H7 (cell line): ENCODE data around the gene COL18A1. TPM values are rescaled to one million over a fixed set of nuclear protein-coding genes. Genes with fewer than 3 reads are reported as not detected.

Source experiments
- DNase-seq: peaks from one replicate; pipeline ENCODE4 v3.0.0; 2012
- H3K27me3 ChIP-seq: 2 replicates; pipeline ENCODE4 v1.6.0; 2011; ENCODE audit warnings: mild to moderate bottlenecking, low read length; ENCODE audit not compliant: control insufficient read depth, insufficient read depth
- H3K36me3 ChIP-seq: replicated peaks from 2 replicates; pipeline ENCODE4 v1.5.1; 2011; ENCODE audit warnings: low read length; ENCODE audit not compliant: control insufficient read depth, insufficient read depth
- H3K4me3 ChIP-seq: 2 replicates; pipeline ENCODE4 v1.5.1; 2011; ENCODE audit warnings: low read depth, mild to moderate bottlenecking, control low read depth, low read length, moderate library complexity; ENCODE audit not compliant: insufficient read depth
- total RNA-seq: library from RNA; depleted of rRNA; stranded (reverse); fragments of >200 nt; shearing (Covaris generic); gene quantifications from 2 replicates; pipeline ENCODE4 v1.2.3, GENCODE V29; 2014

The COL18A1 gene
- total RNA-seq, 1 experiment from 2014 or later = 328 TPM

DNA sequence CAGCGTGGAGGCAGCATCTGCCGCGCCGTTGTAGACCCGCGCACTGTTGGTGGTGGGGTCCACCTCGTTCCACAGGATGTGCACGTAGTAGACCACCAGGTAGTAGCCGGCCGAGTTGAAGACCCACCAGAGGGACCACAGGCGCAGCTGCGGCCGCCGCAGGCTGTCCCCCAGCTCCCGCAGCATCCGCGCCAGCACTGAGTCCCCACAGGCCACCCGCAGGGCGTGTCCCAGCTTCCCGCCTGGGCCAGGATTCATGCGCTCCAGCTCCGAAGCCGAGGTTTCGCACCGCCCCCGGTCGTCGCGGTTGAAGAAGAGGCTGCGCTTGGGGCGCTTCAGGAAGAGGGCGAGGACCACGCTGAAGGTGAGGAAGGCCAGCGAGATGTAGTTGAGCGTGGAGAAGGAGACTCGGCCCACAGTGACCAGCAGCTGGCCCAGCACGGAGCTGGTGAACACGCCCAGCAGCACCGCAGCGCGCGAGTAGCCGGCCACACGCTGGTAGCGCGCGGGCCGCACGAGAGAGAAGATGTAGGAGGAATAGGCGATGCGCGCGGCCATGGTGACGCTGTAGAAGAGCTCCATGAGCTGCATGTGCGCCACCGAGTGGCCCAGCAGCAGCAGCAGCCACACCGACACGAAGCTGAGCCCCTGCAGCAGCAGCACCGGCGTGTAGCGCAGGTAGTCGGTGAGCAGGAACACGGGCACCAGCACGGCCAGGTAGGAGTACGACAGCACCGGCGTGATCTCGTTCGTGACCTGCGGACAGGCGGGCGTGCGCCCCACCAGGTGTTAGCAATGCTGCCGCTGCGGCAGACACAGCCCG is 126.6 kb downstream of the COL18A1 start:
- Histone ChIP-seq H3K36me3 (peaks cover 10% of the 10 kb centered on the region), H3K4me3 (no peak overlapping the region), H3K27me3 (no peaks in the 10 kb centered on the region)
- no peak for DNase-seq

DNA sequence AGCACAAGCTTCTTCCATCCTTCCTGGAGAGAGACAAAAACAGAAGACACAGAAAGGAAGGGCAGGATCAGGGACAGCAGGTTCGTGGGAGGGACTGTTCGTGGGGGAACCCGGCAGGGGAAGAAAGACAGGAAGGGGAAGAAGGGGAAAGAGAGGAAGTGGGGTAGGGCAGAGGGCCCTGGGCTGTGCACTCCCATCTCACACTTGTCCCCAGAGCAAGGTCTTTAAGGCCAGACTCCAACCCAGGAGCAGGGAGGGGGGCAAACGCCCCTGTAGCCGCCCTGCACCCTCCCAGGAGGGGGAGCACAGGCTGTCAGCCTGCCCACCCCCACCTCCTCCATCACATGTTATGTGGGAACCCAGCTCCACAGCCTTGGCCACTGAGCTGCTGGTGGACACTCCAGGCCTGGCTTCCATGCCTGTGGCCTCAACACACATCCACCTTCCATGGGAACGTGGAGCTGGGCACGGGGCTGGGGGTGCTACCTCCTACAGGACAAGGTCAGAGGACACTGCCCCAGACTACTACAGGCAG is 127.9 kb downstream of the COL18A1 start:
- DNase-seq = no peak
- H3K36me3 ChIP-seq = peaks cover 11% of the 10 kb centered on the region
- H3K27me3 ChIP-seq = no peaks in the 10 kb centered on the region
- H3K4me3 ChIP-seq = no peak overlapping the region

DNA sequence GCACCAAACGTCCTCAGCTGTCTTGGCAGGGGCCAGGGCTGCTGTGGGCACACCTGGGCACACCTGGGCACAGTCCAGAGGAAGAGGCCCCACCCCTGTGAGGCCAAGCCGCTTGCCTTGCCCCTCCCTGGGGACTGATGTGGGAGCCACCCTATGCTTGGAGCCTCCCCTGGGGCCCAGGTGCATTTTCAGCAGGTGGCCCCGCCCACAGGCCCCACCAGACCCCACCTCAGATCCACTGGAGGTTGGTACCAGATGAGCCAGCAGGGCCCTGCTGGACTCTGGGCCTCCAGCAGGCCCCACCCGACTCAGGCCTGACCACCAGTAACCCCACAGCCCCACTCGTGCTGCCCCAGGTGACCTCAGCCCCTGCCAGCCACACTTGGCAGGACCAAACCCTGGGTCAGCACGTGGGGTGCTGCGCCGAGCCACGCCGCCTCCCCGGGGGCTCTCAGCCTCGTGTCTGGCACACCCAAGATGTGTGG is 128.4 kb downstream of the COL18A1 start:
- H3K27me3 ChIP-seq = no peaks in the 10 kb centered on the region
- DNase-seq = no peak
- H3K4me3 ChIP-seq = no peak overlapping the region
- peaks cover 11% of the 10 kb centered on the region for H3K36me3 ChIP-seq

GRCh38 chr21:45533846-45534635 is 129.1 kb downstream of the COL18A1 start:
- H3K27me3 ChIP-seq = no peaks in the 10 kb centered on the region
- H3K4me3 ChIP-seq = no peak overlapping the region
- no peak for DNase-seq
- peaks cover 11% of the 10 kb centered on the region for H3K36me3 ChIP-seq

- Histone ChIP-seq H3K4me3 (no peak overlapping the region), H3K36me3 (peaks cover 5% of the 10 kb centered on the region), H3K27me3 (no peaks in the 10 kb centered on the region)
- no peak for DNase-seq
Measured at GRCh38 chr21:45534636-45535331, 129.8 kb downstream of the COL18A1 start.

- H3K4me3 ChIP-seq = no peak overlapping the region
- H3K27me3 ChIP-seq = no peaks in the 10 kb centered on the region
- no peak for DNase-seq
- H3K36me3 ChIP-seq = peaks cover 1% of the 10 kb centered on the region; the same call in 1 of the 2 replicates
Measured at GRCh38 chr21:45535341-45536081, 130.5 kb downstream of the COL18A1 start.

DNA sequence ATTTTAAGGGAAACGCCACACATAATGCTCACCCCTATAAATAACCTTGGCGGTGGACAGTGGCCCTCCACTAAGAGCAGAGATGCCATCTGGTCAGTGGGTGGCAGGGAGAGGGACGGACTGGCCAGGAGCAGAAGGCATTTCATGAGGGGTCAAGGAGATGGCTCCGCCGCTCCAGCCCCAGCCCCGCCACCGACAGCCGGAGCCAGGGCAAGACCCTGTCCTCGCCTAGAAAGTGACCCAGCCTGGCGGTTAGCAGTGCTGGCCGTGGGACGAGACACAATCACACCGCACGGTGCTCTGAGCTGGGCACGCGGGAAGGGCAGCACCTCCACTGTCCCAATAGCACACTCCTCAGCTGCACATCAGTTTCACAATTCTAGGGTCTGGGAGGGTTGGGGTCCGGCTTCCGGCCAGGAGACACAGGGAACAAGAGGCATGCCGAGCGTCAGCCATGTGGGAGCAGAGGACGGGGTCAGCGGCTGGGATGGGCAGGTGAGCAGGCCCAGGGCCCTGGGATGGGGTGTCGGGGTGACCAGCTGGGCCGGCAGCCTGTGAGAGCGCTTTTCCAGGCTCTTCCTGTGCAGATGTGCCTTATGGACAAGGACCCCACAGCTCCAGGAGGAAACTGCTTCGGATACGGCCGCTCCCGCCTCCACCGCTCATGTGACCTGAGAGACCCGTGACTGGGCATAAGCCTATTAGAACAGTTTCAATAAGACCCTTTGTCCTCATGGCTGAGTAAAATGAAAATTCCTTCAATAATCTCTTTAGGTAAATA is 131.5 kb downstream of the COL18A1 start:
- H3K27me3 ChIP-seq = no peaks in the 10 kb centered on the region
- no peak for DNase-seq

DNA sequence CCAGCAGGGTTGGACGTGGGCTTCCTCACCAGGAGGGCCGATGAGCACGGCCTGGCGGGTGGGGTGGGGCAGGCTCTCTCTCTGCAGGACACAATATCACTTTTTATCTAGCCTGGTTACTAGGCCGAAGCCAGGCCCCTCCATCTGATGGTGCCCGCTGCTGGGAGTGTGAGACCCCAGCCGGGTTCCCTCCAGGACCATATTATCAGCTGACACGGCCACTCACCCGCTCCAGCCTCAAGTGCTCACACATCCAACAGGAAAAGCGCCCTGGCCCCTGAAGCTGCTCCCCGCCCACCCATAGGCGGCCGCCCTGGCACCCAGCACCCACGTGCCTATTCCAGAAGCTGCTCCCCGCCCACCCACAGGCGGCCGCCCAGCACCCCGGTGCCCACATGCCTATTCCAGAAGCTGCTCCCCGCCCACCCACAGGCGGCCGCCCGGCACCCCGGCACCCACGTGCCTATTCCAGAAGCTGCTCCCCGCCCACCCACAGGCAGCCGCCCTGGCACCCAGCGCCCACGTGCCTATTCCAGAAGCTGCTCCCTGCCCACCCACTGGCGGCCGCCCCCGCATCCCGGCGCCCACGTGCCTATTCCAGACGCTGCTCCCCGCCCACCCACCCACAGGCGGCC is 132.3 kb downstream of the COL18A1 start:
- no peak for DNase-seq
- H3K36me3 ChIP-seq = peaks cover 1% of the 10 kb centered on the region; the same call in 1 of the 2 replicates

More for the DNA sequence above, 131.5 kb downstream of the COL18A1 start:
- Histone ChIP-seq H3K36me3 (peaks cover 1% of the 10 kb centered on the region; the same call in 1 of the 2 replicates), H3K4me3 (no peak overlapping the region)

GRCh38 chr21:45537746-45538291 is 132.9 kb downstream of the COL18A1 start:
- no peak for DNase-seq
- H3K4me3 ChIP-seq = no peak overlapping the region
- peaks cover 1% of the 10 kb centered on the region; the same call in 1 of the 2 replicates for H3K36me3 ChIP-seq
- no peaks in the 10 kb centered on the region for H3K27me3 ChIP-seq

More for the DNA sequence above, 132.3 kb downstream of the COL18A1 start:
- Histone ChIP-seq H3K4me3 (no peak overlapping the region), H3K27me3 (no peaks in the 10 kb centered on the region)

GRCh38 chr21:45538381-45539045 is 133.5 kb downstream of the COL18A1 start:
- peaks cover 1% of the 10 kb centered on the region; the same call in 1 of the 2 replicates for H3K36me3 ChIP-seq
- no peak overlapping the region for H3K4me3 ChIP-seq
- DNase-seq = no peak
- no peaks in the 10 kb centered on the region for H3K27me3 ChIP-seq

DNA sequence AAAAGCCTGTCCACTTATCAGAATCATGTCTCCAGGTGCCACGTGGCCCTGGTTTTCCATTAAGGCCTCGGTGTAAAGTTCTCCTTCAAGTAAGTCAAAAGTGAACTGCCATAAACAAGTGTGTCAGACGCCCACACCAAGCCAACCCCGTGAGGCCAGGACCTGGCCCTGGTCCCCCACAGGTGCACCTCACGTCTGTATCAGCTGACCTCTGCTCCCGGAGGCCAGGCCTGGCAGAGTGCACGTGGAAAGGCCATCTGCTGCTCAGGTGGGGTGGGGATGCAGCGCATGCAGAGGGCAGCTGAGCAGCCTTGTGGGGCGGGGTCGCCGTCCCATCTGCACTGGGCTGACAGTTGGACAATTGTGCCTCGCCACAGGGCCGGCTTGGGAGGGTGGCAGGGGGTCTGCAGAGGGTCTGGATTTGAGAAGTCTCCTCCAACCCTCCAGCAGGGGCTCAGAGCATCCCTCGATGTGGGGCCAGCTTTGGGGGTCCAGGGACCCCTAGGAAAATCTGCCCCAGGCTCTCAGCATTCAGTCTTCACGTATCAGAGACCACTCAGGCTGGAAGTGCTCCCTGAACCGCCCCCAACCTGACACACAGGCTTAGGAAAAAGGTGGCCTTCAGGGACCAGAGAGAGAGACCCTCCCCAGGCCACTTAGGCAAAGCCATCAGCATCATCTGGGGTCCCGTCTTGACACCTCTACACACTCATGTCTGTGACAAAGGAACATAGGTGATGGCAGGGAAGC is 134.3 kb downstream of the COL18A1 start:
- H3K4me3 ChIP-seq = no peak overlapping the region
- H3K36me3 ChIP-seq = peaks cover 1% of the 10 kb centered on the region; the same call in 1 of the 2 replicates
- H3K27me3 ChIP-seq = no peaks in the 10 kb centered on the region
- DNase-seq = peak; percentile 43
